Stimulated activated CD4-positive, alpha-beta T cell treated with anti-CD3 and anti-CD28 coated beads, TNF-alpha, amount 100 ng/mL, for 48 hours (primary cell): ENCODE measurements around the gene CEP57.

Source experiments
- DNase-seq, 3 donors: peaks; one replicate each; pipeline ENCODE4 v3.0.0-alpha.2; 2020; ENCODE audit warnings: low read depth in 3 of 3

The CEP57 gene

GRCh38 chr11:95790123-95790932 lies at the start of gene CEP57:
Gene CEP57, plus strand, starts transcription at chr11:95790498. Its CDS starts 201 bp downstream, at chr11:95790699.
- peak; percentile 92 to 96 (median 92) for DNase-seq

DNA sequence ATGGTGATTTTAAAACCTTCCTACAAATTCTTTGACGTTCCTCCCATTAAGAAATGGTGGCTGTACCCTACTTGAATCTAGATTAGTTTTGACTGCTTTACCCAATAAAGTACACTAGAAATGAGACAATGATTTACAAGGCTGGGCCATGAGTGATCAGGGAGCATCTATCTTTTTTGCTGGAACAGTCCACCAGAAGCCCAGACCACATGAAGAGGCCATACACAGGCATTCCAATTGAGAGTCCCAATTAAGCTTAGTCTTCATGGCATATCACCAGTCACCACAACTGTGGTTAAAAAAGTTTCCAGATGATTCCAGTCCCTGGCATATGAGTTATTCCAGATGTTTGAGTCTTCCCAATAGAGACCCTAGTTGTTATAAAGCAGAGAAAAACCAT lies 40.2 kb upstream of the CEP57 start:
- no peak for DNase-seq

DNA sequence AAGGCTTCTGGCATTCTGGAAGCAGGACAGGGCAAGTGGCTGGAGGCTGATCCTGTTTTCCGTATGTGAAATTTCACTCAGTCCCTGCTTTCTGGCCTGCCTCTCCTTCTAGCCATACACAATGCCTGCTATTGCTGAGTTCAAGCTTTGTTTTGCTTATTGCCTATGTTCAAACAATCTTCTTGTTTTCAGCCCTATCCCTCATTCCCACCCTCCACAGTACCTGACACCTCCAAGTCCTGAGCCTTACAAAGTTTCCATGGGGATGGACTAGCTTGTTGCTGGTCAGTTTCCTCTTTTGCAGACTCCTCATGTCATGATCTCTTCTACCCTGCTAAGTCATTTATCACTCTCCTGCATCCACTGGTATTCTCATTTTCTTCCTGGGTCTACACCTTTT lies 38.8 kb upstream of the CEP57 start:
- no peak for DNase-seq

DNA sequence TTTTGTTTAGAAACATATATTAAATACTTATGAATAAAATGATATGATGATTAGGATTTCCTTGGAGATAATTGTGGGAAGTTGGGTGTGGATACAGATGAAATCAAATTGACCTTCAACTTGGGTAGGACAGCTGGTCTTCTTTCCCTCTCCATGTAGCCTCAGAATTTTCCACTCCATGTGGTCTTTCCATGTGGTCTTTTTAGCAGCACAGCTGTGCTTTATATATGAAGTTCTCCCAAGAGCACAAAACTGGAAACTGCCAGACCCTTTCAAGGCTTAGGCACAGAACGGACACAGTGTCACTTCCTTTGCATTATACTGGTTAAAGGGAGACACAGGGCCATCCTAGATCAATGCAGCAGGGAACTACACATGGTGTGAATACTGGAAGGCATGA lies 29.4 kb upstream of the CEP57 start:
- DNase-seq: no peak

DNA sequence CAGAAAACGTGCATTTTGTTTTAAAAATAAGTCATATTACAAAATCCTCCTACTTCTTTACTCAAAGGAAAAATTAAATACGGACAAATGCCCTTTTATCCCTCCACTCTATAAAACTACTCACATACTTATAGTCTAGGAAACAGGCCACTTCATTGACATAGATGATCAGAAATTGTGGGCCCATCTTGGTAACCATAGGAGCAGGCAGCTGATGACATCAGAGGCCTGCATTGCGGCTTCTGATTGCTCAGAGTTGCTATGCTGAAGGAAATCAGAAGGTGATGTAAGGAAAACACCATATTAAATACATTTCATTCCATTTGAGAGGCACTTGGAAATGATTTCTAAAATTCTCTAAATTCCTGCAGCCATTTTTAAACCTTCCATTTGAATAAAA lies 27.8 kb upstream of the CEP57 start:
- DNase-seq: no peak

- no peak for DNase-seq
Measured at GRCh38 chr11:95764267-95764898, 25.9 kb upstream of the CEP57 start.

- no peak for DNase-seq
Measured at GRCh38 chr11:95766701-95767100, 23.6 kb upstream of the CEP57 start.

GRCh38 chr11:95767498-95767897 lies 22.8 kb upstream of the CEP57 start:
- DNase-seq: no peak

DNA sequence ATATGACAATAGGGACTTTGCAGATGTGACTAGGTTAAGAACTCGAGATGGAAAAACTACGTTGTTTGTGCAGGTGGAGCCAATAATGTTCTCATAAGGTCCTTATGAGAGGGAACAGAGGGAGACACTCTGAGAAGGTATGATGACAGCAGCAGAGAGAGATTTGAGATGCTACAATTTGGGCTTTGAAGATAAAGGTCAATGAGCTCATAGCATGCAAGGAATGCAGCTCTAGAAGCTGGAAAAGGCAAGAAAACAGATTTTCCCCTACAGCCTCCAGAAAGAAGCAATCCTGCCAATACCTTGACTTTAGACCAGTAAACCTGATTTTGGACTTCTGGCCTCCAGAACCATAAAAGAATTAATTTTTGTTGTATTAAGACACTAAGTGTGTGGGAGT lies 21.8 kb upstream of the CEP57 start:
- no peak for DNase-seq

DNA sequence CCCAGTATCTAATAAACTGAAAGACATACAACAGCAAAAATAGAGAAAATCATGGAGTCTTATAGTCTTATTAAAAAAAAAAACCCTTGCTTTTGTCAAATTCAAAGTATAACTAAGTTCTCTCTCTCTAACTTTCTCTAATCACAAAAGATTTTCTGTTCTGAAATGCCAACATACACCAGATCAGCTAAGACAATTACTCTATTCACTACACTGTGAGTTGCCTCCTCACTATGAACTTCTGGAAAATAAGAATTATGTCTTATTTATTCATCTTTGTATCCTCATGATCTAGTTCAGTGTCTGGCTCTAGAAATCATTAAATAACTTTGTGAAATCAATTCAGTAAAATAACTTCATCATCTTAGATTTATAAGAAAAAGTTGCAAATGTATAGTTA lies 13.4 kb upstream of the CEP57 start:
- DNase-seq: no peak

- no peak for DNase-seq
Measured at GRCh38 chr11:95778699-95779098, 11.6 kb upstream of the CEP57 start.

DNA sequence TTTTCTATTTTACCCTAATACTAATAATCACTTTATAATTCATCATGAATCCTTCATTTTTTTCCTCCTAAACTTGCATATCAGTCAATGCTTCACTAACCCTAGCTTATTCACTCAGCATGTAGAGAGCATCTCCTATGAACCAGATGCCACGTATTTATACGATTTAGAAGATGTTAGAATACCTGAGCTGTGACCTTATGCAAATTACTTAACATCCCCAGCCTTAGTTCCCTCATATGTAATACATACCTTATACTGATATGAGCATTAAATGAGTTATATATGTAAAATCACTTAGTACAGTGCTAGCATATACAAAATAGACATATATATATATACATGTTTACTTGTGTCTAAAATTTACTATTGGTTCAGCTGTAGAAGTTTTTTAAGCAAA lies 9.8 kb upstream of the CEP57 start:
- no peak for DNase-seq

- DNase-seq: peak; percentile 6 to 22 (median 11)
Measured at GRCh38 chr11:95788921-95789505, 1.3 kb upstream of the CEP57 start.

GRCh38 chr11:95789506-95790122 lies 684 bp upstream of the CEP57 start, which contains the start of gene FAM76B:
Gene FAM76B, minus strand, starts transcription at chr11:95789782. Its CDS starts 304 bp downstream, at chr11:95789478.
- DNase-seq: peak; percentile 88 to 95 (median 93)

- DNase-seq: peak; percentile 32 to 49 (median 43)
Measured at GRCh38 chr11:95790933-95791708, 823 bp downstream of the CEP57 start.

- DNase-seq: no peak
Measured at GRCh38 chr11:95791709-95792033, 1.4 kb downstream of the CEP57 start.

DNA sequence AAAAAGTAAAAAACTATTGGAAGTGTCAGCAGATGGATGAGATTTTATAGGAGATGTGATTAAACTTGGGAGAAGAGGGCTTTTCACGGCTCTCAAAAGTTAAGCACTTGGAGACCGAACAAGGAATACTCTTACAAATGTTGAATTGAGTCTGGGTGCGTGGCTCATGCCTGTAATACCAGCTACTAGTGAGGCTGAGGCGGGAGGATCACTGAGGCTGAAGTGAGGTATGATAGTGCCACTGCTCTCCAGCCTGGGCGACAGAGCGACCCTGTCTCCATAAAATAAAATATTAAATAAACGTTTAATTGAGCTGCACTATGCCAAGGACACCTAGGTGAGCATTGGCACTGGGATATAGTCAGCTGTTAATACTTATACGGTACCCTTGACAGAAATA lies 1.9 kb downstream of the CEP57 start:
- no peak for DNase-seq

GRCh38 chr11:95792700-95793099 lies 2.4 kb downstream of the CEP57 start:
- no peak for DNase-seq

DNA sequence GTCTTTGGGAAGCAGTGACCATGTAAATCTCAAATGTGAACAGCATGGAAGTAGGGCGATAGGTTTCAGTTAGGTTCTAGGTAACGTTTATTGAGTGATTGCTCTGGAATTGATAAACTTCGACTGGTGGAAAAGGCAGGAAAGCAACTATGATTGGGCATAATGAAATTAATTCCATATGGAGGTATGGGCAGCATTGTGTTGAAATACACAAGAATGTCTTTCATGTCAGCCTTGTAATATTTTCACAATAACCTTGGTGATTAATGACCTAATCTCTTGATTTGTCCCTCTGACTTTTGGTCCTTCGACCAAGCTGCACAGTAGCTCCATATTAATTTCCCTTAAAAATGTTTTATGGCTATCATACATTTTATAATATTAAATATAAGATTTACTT lies 2.8 kb downstream of the CEP57 start:
- DNase-seq: no peak

GRCh38 chr11:95794086-95794485 lies 3.8 kb downstream of the CEP57 start:
- no peak for DNase-seq

DNA sequence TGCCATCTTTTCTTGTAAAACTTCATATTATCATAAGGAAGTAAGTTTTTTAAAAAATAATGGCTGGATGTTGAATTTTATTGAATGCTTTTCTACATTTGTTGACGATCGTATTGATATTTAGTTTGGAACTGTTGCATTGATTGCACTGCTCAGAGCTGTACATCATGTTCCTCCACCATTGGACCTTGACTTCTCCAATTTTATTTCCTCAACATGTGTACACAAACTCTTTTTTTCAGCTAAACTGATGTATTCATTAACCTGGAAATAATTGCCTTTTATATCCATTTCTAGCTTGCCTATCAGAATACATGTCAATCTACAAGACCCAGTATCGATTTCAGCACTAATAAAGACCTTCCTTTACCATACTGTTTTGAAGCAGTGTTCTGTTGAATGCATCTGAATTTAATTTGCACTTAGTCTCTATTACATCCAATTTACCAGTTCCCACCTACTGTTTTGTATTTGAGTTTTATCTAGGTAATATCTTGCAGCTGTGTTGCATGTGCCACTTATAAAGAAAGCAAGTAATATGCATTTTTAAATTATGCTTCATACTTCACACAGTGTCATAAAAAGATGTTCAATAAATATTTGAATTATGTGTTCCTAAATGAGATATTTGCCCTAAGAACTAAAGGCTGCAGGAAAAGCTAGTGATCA lies 5.5 kb downstream of the CEP57 start:
- DNase-seq: no peak
